ENCODE results near the gene ENO4.

ENO4 gene

DNA sequence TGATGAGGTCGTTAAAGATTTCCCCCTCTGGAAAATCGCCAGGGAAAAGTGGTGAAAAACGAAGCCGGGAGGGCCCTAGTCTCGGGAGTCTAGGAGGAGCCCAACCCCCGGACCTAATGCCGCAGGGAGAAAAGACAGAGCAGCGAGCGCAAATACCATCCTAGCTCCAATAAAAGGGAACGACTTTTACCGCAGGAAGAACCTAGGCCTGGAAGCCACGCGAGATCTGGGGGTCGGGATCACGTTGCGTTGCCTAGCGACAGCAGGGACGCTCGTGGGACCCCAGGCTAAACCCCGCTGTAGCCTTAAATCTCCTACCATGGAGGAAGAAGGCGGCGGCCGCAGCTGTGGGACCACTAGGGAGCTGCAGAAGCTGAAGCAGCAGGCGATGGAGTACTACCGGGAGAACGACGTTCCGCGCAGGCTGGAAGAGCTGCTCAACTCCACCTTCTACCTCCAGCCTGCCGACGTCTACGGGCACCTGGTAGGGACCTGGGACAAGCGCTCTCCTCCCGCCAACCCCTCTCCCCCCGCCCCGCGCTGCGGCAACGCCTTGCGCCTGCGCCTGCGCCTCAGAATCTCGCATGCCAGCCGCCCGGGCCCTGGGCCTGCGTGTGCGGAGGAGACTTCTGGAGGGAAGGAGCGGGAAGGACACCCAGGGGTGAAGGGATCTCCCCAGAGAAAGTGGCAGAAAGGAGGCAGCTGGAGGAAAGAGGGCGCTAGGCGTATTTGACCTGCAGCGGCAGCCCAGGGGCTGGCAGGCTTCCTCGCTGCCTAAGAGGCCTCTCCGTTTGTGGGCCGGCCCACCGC, at the start of gene ENO4:
Gene ENO4 (plus strand): TSS at position 252 of the 810 bp plus-strand sequence. CDS start 68 bp downstream, at position 320.
- Histone ChIP-seq H3K36me3 (ENCODE audit: control insufficient read depth, insufficient read depth, low read length) (no peaks in the 10 kb centered on the region), H3K27me3 (ENCODE audit: control insufficient read depth, insufficient read depth, low read length) (peaks cover 12% of the 10 kb centered on the region; the same call in 1 of the 2 replicates), H3K9me3 (ENCODE audit: control insufficient read depth, insufficient read depth, low read length) (no peaks in the 10 kb centered on the region), H3K4me1 (ENCODE audit: control insufficient read depth, insufficient read depth, low read length) (peaks cover 32% of the 10 kb centered on the region), H3K27ac (ENCODE audit: low read depth, low read length) (peak within 1 kb of the TSS; percentile 73), H3K9ac (ENCODE audit: low read depth, low read length) (peak within 1 kb of the TSS; percentile 70), H3K4me3 (ENCODE audit: low read depth, low read length) (peak within 1 kb of the TSS; percentile 88)

DNA sequence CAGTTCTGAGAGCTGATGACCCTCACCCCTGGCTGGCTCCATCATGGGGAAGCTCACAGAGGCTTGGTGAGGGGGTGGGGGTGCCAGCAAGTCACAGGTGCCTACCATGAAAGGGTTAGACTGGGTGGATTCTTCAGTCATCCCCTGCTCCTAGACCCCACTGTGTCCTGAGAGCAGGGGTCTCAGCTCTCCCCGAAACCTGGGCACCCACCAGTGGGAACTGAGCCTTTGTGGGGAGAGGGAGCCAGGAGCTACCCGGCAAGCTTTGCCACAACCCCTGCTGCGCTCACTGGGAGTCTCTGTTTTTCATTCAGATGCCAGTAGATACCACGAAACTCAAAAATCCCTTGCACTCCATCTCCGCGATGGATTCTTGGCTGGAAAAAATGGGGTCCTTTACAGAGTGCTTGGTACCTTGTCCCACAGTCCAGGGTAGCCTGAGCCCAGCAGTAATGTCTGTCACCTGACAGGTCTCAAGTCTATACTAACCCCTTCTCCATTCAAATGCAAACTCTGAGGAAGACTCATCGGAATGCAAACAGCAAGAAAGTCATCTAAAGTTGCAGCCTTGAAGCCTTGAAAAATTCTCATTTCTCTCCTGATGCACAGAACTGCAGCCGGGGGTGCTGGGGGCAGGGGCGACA, 48.9 kb upstream of the ENO4 start:
- Histone ChIP-seq H3K27ac (ENCODE audit: low read depth, low read length) (no peak overlapping the region), H3K9me3 (ENCODE audit: control insufficient read depth, insufficient read depth, low read length) (no peaks in the 10 kb centered on the region), H3K4me1 (ENCODE audit: control insufficient read depth, insufficient read depth, low read length) (peaks cover 30% of the 10 kb centered on the region), H3K27me3 (ENCODE audit: control insufficient read depth, insufficient read depth, low read length) (peaks cover 24% of the 10 kb centered on the region), H3K9ac (ENCODE audit: low read depth, low read length) (no peak overlapping the region), H3K4me3 (ENCODE audit: low read depth, low read length) (no peak overlapping the region), H3K36me3 (ENCODE audit: control insufficient read depth, insufficient read depth, low read length) (no peaks in the 10 kb centered on the region)

GRCh38 chr10:116801658-116802057, 47.6 kb upstream of the ENO4 start:
- Histone ChIP-seq H3K9ac (ENCODE audit: low read depth, low read length) (no peak overlapping the region), H3K27me3 (ENCODE audit: control insufficient read depth, insufficient read depth, low read length) (peaks cover 24% of the 10 kb centered on the region), H3K4me3 (ENCODE audit: low read depth, low read length) (no peak overlapping the region), H3K4me1 (ENCODE audit: control insufficient read depth, insufficient read depth, low read length) (peaks cover 30% of the 10 kb centered on the region), H3K9me3 (ENCODE audit: control insufficient read depth, insufficient read depth, low read length) (no peaks in the 10 kb centered on the region), H3K27ac (ENCODE audit: low read depth, low read length) (no peak overlapping the region), H3K36me3 (ENCODE audit: control insufficient read depth, insufficient read depth, low read length) (no peaks in the 10 kb centered on the region)

DNA sequence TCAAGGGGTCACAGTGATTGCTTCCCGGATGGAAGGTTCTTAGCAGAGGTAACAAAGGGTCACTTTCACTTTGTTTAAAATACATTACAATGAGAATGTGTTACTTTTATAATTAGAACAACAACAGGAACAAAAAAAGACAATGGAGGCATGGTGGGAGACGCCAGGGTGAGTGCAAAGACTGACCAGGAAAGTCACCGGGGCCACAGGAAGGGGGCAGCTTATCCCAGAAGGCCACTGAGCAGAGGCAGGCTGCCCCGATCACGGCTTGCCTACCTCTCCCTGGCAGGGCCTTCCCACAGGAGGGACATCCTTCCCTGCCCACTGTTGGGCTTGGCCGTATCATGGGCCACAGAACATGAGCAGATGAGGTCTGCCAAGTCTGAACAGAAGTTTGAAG, 46.8 kb upstream of the ENO4 start:
- H3K9ac ChIP-seq (ENCODE audit: low read depth, low read length) = no peak overlapping the region
- peaks cover 24% of the 10 kb centered on the region for H3K27me3 ChIP-seq (ENCODE audit: control insufficient read depth, insufficient read depth, low read length)
- H3K4me3 ChIP-seq (ENCODE audit: low read depth, low read length) = no peak overlapping the region
- H3K4me1 ChIP-seq (ENCODE audit: control insufficient read depth, insufficient read depth, low read length) = peaks cover 30% of the 10 kb centered on the region
- no peak overlapping the region for H3K27ac ChIP-seq (ENCODE audit: low read depth, low read length)
- H3K9me3 ChIP-seq (ENCODE audit: control insufficient read depth, insufficient read depth, low read length) = no peaks in the 10 kb centered on the region
- H3K36me3 ChIP-seq (ENCODE audit: control insufficient read depth, insufficient read depth, low read length) = no peaks in the 10 kb centered on the region

DNA sequence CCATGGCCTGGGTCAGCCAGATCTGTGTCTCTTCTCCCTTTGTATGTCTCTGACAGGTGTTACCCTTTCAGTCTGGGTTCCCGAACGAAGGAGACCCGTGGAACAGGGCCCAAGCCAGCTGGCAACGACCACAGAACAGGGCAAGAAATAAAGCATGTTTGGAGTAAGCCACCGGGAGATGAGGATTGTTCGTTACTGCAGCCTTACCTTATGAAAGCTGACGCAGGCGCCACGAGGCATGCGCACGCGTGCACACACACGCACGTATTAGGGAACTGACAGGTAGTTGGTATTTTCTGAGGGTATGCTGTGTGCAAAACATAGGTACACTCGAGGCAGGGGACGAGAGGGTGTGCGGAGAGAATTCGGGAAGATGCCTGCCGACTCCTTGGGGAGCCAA, 46.4 kb upstream of the ENO4 start:
- no peak overlapping the region for H3K9ac ChIP-seq (ENCODE audit: low read depth, low read length)
- peaks cover 30% of the 10 kb centered on the region for H3K4me1 ChIP-seq (ENCODE audit: control insufficient read depth, insufficient read depth, low read length)
- H3K9me3 ChIP-seq (ENCODE audit: control insufficient read depth, insufficient read depth, low read length) = no peaks in the 10 kb centered on the region
- H3K4me3 ChIP-seq (ENCODE audit: low read depth, low read length) = no peak overlapping the region
- no peak overlapping the region for H3K27ac ChIP-seq (ENCODE audit: low read depth, low read length)
- peaks cover 24% of the 10 kb centered on the region for H3K27me3 ChIP-seq (ENCODE audit: control insufficient read depth, insufficient read depth, low read length)
- no peaks in the 10 kb centered on the region for H3K36me3 ChIP-seq (ENCODE audit: control insufficient read depth, insufficient read depth, low read length)

DNA sequence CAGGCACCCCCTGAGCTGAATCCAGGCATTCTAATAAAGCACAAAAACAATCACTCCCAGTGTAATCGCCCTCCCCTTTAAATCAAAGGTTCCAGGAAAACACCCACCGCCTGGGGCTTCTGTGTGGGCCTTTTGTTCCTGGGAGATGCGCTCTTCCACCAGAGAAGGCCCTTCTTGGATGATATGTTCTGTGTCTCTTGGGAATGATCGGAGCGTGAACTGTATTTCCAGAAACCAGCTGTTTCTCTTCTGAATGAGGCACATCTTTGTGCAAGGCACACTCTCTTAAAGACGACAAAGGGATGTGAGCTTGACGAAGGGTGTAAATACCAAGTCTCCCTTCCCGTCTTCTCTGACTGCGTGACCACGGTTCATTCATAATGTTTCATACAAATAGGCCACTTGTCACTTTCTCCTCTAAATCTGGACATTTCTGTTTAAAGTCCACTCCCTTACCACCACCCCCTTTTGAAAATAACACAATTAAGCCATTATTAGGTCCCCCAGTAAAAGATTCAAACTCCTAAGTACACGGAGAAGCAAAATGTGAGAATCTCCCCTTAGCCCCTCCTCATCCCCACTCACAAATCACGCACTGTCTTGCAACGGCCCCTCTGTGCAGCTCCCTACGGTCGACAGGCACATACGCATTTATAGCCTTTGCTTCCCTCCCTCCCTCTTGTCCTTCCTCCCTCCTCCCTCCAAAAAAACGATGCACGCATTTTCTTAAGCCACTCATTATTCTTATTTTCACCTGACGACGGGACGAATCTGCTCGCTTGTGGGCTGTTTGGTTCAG, 45.6 kb upstream of the ENO4 start:
- no peaks in the 10 kb centered on the region for H3K36me3 ChIP-seq (ENCODE audit: control insufficient read depth, insufficient read depth, low read length)
- H3K4me3 ChIP-seq (ENCODE audit: low read depth, low read length) = no peak overlapping the region
- no peak overlapping the region for H3K27ac ChIP-seq (ENCODE audit: low read depth, low read length)
- H3K9me3 ChIP-seq (ENCODE audit: control insufficient read depth, insufficient read depth, low read length) = no peaks in the 10 kb centered on the region
- H3K4me1 ChIP-seq (ENCODE audit: control insufficient read depth, insufficient read depth, low read length) = peaks cover 30% of the 10 kb centered on the region
- H3K9ac ChIP-seq (ENCODE audit: low read depth, low read length) = no peak overlapping the region
- peaks cover 24% of the 10 kb centered on the region for H3K27me3 ChIP-seq (ENCODE audit: control insufficient read depth, insufficient read depth, low read length)

DNA sequence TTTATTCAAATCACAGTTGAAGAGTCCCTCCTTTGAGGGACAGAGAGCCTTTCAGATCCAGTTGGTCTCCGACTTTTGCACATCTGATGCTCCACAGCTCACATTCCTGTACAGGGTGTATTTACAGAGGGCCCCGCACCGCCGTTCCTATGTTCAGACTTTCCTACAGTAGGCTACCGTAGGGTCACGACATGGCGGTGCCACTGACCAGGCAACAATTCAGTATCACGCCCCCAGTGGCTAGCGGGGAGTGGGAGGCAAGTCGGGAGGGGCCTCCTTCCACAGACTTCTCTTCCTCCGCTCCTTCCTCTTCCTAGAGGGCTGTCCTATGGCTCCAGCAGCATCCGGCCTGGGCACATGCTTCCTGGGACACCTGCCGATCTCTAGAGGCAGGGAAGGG, 40.6 kb upstream of the ENO4 start:
- Histone ChIP-seq H3K4me1 (ENCODE audit: control insufficient read depth, insufficient read depth, low read length) (peaks cover 9% of the 10 kb centered on the region), H3K4me3 (ENCODE audit: low read depth, low read length) (no peak overlapping the region), H3K36me3 (ENCODE audit: control insufficient read depth, insufficient read depth, low read length) (no peaks in the 10 kb centered on the region), H3K27me3 (ENCODE audit: control insufficient read depth, insufficient read depth, low read length) (peaks cover 6% of the 10 kb centered on the region), H3K9me3 (ENCODE audit: control insufficient read depth, insufficient read depth, low read length) (no peaks in the 10 kb centered on the region), H3K27ac (ENCODE audit: low read depth, low read length) (no peak overlapping the region), H3K9ac (ENCODE audit: low read depth, low read length) (no peak overlapping the region)

DNA sequence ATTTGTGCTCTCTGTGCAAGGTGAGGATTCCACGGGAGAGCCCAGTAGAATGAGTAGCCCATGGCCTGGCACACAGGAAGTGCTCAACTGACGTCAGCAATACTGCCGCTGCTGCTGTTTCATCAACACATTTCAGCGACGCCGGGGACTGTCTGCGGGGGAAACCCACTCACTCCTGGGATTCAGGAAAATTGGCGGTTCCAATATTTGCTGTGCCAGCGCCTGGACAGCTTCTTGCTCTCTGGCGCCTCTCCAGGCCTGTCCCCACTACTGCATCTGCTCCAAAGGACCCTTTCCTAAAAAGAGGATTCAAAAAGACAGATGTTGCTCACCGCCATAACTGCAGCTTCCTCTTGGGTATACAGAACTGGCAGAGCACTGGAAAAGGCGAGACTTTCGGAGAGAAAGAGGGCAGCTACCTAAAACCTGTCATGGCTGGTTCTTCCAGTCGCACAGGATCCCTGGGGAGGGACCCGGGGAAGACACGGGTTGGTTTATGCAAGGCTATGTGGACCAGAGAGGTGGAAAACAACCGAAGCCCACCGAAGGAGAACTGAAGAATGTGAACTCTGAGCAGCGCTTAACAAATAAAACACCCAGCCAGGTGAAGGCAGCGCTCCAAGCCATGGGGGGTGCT, 39.7 kb upstream of the ENO4 start:
- no peak overlapping the region for H3K27ac ChIP-seq (ENCODE audit: low read depth, low read length)
- no peak overlapping the region for H3K4me3 ChIP-seq (ENCODE audit: low read depth, low read length)
- H3K4me1 ChIP-seq (ENCODE audit: control insufficient read depth, insufficient read depth, low read length) = peaks cover 9% of the 10 kb centered on the region
- no peaks in the 10 kb centered on the region; the same call in none of the 2 replicates for H3K27me3 ChIP-seq (ENCODE audit: control insufficient read depth, insufficient read depth, low read length)
- H3K9me3 ChIP-seq (ENCODE audit: control insufficient read depth, insufficient read depth, low read length) = no peaks in the 10 kb centered on the region
- H3K36me3 ChIP-seq (ENCODE audit: control insufficient read depth, insufficient read depth, low read length) = no peaks in the 10 kb centered on the region
- no peak overlapping the region for H3K9ac ChIP-seq (ENCODE audit: low read depth, low read length)

DNA sequence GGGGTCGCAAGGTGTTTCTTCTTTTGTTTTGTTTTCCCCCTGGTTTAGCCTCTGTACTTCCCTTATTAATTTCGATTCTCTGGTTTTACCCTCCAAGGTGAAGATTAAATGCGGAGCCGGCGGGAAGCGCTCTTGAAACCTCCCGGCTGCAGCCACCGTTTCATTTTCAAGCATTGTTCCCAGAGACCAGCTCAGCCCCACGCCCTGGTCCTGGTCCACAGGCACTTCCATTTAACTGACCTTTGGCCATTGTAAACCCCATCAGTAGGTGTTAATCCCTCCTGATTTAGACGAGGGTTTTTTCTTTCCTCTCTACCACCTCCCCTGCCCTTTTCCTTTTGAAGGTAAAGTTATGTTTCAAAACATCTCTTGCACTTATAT, 39.2 kb upstream of the ENO4 start:
- Histone ChIP-seq H3K4me1 (ENCODE audit: control insufficient read depth, insufficient read depth, low read length) (peaks cover 9% of the 10 kb centered on the region), H3K27me3 (ENCODE audit: control insufficient read depth, insufficient read depth, low read length) (no peaks in the 10 kb centered on the region; the same call in none of the 2 replicates), H3K36me3 (ENCODE audit: control insufficient read depth, insufficient read depth, low read length) (no peaks in the 10 kb centered on the region), H3K9ac (ENCODE audit: low read depth, low read length) (no peak overlapping the region), H3K9me3 (ENCODE audit: control insufficient read depth, insufficient read depth, low read length) (no peaks in the 10 kb centered on the region), H3K27ac (ENCODE audit: low read depth, low read length) (no peak overlapping the region), H3K4me3 (ENCODE audit: low read depth, low read length) (no peak overlapping the region)

DNA sequence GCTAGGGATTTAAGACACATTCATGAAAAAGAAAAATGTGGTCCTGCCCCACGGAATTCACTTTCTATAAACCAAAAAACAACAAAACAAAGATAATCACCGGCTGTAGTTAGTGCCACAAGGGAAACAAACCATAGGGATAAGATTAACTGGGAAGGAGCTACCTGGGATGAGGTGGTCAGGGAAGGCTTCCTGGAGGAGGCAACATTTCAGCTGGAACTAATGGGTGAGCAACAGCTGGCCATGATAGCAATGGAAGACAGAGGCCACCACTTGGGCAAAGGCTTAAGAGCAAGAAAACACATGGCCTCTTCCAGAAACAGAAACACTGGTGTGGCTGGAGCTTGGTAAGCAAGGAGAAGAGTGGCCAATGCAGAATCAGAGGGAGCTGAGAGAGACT, 38.4 kb upstream of the ENO4 start:
- Histone ChIP-seq H3K27ac (ENCODE audit: low read depth, low read length) (no peak overlapping the region), H3K4me1 (ENCODE audit: control insufficient read depth, insufficient read depth, low read length) (peaks cover 9% of the 10 kb centered on the region), H3K27me3 (ENCODE audit: control insufficient read depth, insufficient read depth, low read length) (no peaks in the 10 kb centered on the region; the same call in none of the 2 replicates), H3K36me3 (ENCODE audit: control insufficient read depth, insufficient read depth, low read length) (no peaks in the 10 kb centered on the region), H3K9ac (ENCODE audit: low read depth, low read length) (no peak overlapping the region), H3K4me3 (ENCODE audit: low read depth, low read length) (no peak overlapping the region), H3K9me3 (ENCODE audit: control insufficient read depth, insufficient read depth, low read length) (no peaks in the 10 kb centered on the region)

All from HUES48 (cell line).